ENCODE results near the gene QKI.
A peak's percentile ranks its signal among the peaks of the same experiment; 100 is the strongest.
"Not testable (repeated sequence)": the region's sequence is repeated elsewhere in the genome, so short reads cannot be mapped to it uniquely, and the experiment has no call there.

QKI gene

DNA sequence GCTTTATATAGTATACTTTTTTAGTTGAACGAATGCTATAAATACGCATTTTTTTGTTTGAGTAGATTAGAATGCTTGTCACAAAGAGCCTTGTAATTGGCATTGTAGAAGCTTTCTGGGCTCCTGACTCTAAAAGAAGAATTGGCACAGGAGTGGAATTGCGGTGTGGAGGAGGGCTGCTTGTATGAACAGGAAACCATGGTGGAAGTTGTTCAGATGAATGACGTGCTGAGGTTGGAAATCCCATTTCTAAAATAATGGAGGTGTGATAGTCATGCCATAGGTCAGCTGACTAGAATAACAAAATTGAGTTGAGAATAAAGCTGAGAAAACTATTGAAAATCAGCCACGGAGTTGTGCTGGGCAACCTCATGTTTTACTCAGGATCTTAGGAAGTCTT is 174.9 kb downstream of the QKI start:
- DNase-seq (ENCODE audit: low read depth): peak; percentile 55
- in situ Hi-C loops (cut with HindIII; ENCODE audit: low sequenced_read_pairs): no loop called here
- TF ChIP-seq, protein P1, sequence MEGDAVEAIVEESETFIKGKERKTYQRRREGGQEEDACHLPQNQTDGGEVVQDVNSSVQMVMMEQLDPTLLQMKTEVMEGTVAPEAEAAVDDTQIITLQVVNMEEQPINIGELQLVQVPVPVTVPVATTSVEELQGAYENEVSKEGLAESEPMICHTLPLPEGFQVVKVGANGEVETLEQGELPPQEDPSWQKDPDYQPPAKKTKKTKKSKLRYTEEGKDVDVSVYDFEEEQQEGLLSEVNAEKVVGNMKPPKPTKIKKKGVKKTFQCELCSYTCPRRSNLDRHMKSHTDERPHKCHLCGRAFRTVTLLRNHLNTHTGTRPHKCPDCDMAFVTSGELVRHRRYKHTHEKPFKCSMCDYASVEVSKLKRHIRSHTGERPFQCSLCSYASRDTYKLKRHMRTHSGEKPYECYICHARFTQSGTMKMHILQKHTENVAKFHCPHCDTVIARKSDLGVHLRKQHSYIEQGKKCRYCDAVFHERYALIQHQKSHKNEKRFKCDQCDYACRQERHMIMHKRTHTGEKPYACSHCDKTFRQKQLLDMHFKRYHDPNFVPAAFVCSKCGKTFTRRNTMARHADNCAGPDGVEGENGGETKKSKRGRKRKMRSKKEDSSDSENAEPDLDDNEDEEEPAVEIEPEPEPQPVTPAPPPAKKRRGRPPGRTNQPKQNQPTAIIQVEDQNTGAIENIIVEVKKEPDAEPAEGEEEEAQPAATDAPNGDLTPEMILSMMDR (IDR thresholded peaks at IDR 0.05; ENCODE audit: low read depth, low read length, missing control alignments): no peak
- no peak overlapping the region for H3K4me3 ChIP-seq (ENCODE audit: low read depth, low read length)

DNA sequence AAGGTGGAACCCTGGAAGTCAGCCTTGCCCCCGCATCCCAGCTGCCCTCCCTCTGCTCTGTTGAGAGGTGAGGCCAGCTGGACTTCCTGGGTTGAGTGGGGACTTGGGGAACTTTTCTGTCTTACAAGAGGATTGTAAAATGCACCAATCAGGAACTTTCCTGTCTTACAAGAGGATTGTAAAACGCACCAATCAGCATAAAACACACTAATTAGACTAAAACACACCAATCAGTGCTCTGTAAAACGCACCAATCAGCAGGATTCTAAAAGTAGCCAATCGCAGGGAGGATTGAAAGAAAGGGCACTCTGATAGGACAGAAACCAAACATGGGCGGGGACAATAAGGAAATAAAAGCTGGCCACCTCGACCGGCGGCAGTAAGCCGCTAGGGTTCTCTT is 175.6 kb downstream of the QKI start:
- DNase-seq (ENCODE audit: low read depth); H3K4me3 ChIP-seq (ENCODE audit: low read depth, low read length); in situ Hi-C loops (cut with HindIII; ENCODE audit: low sequenced_read_pairs): not testable (repeated sequence)

DNA sequence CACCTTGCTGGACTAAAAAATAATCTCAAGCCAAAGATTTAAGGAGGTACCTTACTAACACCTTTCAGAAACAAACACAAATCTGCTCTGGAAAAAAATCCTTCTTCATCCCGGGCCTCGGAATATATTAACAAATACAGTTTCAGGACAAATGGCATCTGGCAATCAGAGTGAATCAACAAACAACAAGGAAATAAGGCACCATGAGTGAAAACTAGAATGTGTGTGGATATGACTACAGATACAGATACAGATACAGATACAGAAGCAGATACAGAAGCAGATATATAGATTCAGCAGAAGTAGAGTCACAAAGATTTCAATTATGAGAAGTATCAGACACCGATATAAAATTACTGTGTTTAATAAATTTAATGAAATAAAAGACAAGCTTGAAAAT is 178.4 kb downstream of the QKI start:
- in situ Hi-C loops (cut with HindIII; ENCODE audit: low sequenced_read_pairs): no loop called here
- H3K4me3 ChIP-seq (ENCODE audit: low read depth, low read length): no peak overlapping the region
- TF ChIP-seq, protein P1 (IDR thresholded peaks at IDR 0.05; ENCODE audit: low read depth, low read length, missing control alignments): no peak
- DNase-seq (ENCODE audit: low read depth): no peak

DNA sequence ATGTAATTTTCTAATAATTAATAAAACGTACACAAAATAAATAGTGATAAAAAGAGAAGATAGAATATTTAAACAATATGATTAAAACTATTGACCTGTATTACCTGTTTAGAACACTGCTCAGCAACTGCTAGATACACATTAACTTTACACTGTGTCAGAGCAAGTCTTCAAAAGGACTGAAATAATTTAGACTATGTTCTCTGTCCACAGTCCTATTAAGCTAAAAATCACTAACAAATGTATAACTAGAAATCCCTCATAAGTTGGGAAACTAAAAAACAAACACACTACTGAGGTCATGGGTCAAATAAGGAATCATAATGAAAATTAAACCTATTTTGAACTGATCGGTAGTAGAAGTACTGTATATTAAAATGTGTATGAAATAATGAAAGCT is 181.7 kb downstream of the QKI start:
- H3K4me3 ChIP-seq (ENCODE audit: low read depth, low read length): no peak overlapping the region
- TF ChIP-seq, protein P1 (IDR thresholded peaks at IDR 0.05; ENCODE audit: low read depth, low read length, missing control alignments): no peak
- DNase-seq (ENCODE audit: low read depth): no peak
- in situ Hi-C loops (cut with HindIII; ENCODE audit: low sequenced_read_pairs): no loop called here

DNA sequence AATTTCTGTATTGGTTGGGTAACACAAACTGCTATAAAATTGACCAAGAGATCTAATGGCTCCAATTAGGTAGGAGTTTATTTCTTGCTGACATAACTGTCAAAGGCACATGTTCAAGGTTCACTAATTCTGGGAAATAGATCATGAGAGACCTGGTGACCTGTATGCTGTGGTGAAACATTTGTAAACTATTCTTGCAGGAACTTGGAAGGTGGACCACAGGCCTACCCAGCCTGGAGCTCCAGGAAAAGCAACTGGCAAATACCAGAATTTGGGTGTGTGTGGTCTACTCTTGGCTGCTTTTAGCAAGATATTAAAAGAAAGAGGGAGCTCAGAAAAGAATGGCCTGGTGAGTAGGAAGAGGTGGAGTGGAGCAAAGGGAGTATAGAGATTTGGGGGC is 184.6 kb downstream of the QKI start:
- DNase-seq (ENCODE audit: low read depth): no peak
- TF ChIP-seq, protein P1 (IDR thresholded peaks at IDR 0.05; ENCODE audit: low read depth, low read length, missing control alignments): no peak
- in situ Hi-C loops (cut with HindIII; ENCODE audit: low sequenced_read_pairs): no loop called here
- no peak overlapping the region for H3K4me3 ChIP-seq (ENCODE audit: low read depth, low read length)

DNA sequence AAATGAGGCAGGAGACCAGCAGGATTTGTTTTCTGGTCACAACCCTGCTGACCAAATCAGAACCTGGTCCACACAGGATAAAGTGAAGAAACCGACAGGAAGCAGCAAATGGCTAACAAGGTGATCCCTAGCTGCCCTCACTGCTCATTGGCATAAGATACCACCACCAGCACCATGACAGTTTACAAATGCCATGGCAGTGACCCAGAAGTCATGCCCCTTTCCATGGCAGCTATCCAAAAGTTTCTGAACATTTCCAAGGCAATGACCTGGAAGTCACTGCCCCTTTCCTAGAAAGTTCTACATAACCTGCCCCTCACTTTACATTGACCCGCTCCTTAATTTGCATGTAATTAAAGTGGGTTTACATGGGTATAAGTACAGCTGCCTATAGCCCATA is 185.2 kb downstream of the QKI start:
- no peak overlapping the region for H3K4me3 ChIP-seq (ENCODE audit: low read depth, low read length)
- TF ChIP-seq, protein P1 (IDR thresholded peaks at IDR 0.05; ENCODE audit: low read depth, low read length, missing control alignments): no peak
- no peak for DNase-seq (ENCODE audit: low read depth)
- in situ Hi-C loops (cut with HindIII; ENCODE audit: low sequenced_read_pairs): no loop called here

DNA sequence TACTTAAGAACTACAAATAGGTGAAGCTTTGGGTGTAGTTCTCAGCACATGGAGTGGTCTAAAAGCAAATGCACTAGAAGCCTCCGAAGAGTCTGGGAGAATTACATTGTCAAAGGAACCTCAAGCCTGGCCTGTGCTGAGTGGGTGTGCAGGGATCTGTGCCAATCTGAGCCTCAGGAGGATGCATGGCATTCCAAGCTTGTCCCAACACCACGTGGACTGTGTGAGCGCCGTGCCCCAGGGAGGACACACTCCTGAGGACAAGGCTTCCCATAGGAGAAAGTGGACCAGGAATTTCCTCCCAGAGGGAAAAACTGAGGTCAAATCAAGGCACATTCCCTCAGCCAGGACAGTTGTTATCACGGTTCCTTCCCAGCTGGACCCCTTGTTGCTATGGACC is 185.8 kb downstream of the QKI start:
- no peak overlapping the region for H3K4me3 ChIP-seq (ENCODE audit: low read depth, low read length)
- DNase-seq (ENCODE audit: low read depth): no peak
- TF ChIP-seq, protein P1 (IDR thresholded peaks at IDR 0.05; ENCODE audit: low read depth, low read length, missing control alignments): no peak
- in situ Hi-C loops (cut with HindIII; ENCODE audit: low sequenced_read_pairs): no loop called here

All from astrocyte of the cerebellum (primary cell).